ENCODE measurements around the gene MRGPRF.

DNA sequence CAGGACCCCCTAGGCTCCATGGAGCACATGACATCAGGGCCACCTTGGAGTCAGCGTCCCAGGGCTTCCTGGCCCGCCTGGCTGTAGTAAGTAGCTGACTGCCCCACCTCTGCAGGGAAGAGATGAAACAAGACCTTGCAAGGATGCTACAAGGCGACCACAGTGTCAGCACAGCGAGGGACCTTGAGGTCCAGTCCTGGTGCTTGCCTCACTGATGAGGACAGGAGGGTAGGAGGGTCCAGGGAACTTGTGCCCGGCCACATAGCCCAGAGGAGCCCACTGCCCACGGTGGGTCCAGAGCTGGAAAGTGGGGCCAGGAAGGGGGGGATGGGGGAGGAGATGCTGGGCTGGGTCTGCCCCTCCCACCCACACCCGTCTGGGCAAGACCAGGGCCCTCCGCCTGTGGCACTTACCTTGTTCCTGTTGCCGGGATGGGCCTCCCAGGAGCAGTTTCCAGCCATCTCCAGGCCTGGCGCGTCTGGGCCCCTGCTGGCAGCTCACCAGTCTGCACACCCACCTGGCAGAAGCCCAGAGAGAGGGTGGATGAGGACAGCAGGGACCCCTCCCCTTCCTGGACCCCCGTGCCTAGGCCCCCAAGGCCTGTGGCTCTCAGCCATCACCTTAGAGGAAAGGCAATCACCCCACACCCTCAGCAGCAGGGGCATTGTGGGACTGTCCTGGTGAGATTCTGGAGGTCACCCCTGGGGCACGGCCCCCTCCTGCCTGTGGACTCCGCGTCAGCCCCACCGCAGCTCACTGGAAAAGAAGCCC, 3.4 kb downstream of the MRGPRF start:
- TF ChIP-seq, protein P1, sequence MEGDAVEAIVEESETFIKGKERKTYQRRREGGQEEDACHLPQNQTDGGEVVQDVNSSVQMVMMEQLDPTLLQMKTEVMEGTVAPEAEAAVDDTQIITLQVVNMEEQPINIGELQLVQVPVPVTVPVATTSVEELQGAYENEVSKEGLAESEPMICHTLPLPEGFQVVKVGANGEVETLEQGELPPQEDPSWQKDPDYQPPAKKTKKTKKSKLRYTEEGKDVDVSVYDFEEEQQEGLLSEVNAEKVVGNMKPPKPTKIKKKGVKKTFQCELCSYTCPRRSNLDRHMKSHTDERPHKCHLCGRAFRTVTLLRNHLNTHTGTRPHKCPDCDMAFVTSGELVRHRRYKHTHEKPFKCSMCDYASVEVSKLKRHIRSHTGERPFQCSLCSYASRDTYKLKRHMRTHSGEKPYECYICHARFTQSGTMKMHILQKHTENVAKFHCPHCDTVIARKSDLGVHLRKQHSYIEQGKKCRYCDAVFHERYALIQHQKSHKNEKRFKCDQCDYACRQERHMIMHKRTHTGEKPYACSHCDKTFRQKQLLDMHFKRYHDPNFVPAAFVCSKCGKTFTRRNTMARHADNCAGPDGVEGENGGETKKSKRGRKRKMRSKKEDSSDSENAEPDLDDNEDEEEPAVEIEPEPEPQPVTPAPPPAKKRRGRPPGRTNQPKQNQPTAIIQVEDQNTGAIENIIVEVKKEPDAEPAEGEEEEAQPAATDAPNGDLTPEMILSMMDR (conservative IDR thresholded peaks at IDR 0.05 in 1 of 2, IDR thresholded peaks at IDR 0.05 in 1 of 2; ENCODE audit: extremely low read depth in 1 of 2, insufficient read depth in 1 of 2, low read depth in 1 of 2, low read length in 2 of 2): no peak
- no peak for TF ChIP-seq EZH2 (IDR thresholded peaks at IDR 0.05; ENCODE audit: borderline replicate concordance, low read length)
